GM19372 (cell line): ENCODE measurements around the gene LCT.
"Not testable (repeated sequence)": the region's sequence is repeated elsewhere in the genome, so short reads cannot be mapped to it uniquely, and the experiment has no call there.

ENCODE experiments used
- ATAC-seq: cut with Tn5 transposase; IDR thresholded peaks from one replicate; pipeline ENCODE4 v1.9.1; 2021; ENCODE audit warnings: mild to moderate bottlenecking, low read depth, moderate library complexity; ENCODE audit not compliant: unreplicated experiment

LCT gene

DNA sequence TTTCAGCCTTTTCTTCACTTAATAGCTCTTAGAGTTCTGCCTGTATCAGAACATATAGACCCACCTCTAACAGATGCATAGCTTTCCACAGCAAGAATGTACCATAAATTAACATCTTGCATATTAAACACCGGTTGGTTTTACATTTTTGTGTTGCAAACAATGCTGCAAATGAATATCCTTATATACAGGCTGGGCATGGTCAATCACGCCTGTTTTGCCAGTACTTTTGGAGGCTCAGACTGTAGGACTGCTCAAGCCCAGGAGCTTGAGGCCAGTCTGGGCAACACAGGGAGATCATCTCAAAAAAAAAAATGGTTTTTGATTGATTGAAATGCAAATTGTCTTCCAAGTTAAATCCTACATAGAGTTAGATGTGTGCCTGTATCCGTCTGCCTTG, 1.5 kb upstream of the LCT start:
- ATAC-seq: no peak

- no peak for ATAC-seq
These were observed 4.1 kb downstream of the LCT start for GRCh38 chr2:135832891-135833290.

GRCh38 chr2:135831180-135831812, 5.7 kb downstream of the LCT start:
- ATAC-seq: no peak

- ATAC-seq: no peak
These were observed 7.4 kb downstream of the LCT start for GRCh38 chr2:135829378-135830135.

GRCh38 chr2:135826544-135826943, 10.4 kb downstream of the LCT start:
- no peak for ATAC-seq

- no peak for ATAC-seq
These were observed 11.3 kb downstream of the LCT start for GRCh38 chr2:135825550-135826176.

DNA sequence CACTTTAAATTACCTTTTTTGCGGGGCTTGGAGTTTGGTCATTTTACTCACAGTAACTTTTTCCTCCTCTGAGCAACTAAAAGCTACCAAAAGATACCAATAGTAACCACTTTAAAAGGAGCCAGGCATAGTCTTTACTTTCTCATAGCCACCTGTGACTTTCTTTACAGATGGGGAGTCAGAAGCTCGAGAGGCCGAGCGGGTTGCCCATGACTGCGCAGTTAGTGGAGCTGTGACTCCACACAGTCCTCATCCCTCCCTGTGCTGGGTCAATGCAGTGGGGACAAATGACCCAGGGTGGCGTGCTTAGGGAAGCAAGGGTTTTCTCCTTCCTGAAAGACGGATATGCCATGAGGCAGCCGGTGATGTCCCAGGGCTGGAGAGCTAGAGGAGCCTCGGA, 11.9 kb downstream of the LCT start:
- ATAC-seq: no peak

GRCh38 chr2:135822855-135823254, 14.1 kb downstream of the LCT start:
- ATAC-seq: no peak

DNA sequence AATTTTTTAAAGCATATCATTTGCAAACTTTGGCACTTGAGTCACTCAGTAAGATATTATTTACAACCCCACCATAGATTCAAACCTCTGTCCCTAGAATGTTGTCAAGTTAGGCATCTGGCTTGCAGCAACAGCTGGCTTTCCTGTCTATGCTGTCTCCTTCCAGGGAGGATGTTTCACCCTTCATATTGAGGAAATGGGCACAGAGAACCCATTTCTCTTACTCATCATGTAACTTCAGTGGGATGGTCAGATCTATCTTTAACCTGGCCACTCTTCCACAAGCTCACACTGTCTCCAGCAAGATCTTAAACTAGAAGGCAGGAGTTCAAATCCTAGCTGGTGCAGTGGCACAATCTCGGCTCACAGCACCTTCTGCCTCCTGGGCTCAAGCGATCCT, 15.8 kb downstream of the LCT start:
- no peak for ATAC-seq

DNA sequence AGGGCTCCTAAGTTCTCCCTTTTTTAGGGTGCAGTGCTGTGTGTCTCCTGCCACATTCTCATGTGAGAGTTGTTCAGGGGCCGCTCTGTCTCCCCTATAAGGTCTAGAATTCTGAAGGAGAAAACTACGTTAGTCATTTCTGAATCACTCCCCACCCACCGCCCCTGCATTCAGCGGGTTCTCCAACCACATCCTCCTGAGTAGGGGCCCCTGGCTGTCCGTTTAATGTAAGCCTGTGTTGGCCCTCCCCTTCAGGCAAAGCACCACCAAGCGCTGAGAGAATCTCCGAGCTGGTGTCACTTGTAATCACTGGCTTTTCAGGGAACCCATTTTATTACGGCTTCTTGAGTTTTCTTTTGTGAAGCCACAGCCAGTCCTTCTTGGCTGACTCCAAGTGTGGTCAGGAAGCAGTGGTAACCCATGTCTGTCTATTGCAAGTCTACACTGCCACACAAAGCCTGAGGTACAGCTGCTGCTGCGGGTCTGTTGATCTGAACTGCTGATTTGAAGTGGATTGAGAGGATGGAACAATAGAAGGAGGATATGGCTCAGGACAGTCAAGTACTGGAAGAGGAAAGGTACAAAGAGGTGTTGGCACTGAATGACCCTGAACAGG, 16.9 kb downstream of the LCT start:
- ATAC-seq: peak; percentile 91

DNA sequence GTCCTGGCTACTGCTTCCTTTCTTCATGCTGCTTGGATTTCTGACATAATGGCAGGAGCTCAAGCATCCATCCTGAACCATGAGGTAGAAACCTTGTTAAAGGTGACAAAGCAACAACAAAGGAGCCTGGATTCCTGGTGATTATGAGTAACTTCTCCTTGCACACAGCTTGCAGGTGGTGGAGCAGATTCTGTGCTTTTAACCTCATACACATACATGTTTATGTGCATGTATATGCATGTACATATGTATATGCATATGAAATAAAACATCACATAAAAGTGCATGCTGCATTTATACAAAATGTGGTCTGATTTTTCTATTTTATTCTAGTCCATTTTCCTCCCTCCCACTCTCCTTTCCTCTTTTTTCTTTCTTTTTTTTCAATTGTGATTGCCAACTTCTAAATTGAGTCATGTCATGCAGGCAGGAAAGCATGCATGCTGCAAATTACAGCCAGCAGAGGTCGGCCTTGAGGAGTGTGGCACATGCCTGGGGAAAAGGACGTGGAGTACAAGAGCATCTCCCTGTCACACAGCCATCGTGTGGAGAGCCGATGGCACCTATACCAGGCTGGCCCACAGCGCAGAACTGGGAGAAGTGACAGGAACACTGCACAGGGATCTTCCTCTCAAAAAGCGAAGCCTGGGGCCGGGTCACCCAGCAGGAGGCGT, 17.9 kb downstream of the LCT start:
- ATAC-seq: no peak

DNA sequence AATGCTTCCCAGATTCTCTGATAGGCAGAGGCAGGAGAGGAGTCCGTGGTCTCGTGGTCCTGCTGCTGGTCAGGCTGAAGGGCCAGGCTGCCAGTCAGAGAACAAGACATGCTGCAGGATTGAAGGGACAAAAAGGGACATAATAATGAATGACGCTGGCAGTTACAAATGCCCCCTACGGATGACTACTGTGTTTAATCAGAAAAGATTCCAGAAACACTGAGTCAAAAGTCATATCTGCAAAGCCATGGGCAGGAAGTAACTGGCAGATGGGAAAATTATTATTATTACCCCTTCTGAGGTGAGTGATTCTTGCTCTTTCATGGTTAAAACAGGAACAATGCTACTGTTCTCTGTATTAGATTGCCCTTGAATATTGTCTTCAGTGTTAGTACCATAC, 19.0 kb downstream of the LCT start:
- no peak for ATAC-seq

GRCh38 chr2:135817466-135817865, 19.5 kb downstream of the LCT start:
- no peak for ATAC-seq

DNA sequence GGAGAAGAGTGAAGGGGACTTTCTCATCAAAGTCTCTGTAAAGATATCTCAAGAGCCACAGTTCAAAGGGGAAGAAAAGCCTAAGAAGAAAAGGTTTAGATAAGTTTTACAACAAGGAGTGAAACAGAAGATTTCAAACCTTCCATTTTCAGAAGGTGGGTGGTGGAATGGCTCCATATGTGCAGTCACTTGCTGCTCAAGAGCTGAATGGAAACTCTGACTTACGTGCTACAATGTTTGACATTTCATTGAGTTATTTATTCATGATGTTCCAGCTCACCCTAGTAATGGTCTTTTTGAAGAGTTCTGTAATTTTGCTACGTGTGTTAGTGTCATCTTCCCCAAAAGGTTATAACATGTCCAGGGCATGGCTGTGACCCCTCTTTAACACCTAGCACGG, 21.7 kb downstream of the LCT start:
- ATAC-seq: no peak

DNA sequence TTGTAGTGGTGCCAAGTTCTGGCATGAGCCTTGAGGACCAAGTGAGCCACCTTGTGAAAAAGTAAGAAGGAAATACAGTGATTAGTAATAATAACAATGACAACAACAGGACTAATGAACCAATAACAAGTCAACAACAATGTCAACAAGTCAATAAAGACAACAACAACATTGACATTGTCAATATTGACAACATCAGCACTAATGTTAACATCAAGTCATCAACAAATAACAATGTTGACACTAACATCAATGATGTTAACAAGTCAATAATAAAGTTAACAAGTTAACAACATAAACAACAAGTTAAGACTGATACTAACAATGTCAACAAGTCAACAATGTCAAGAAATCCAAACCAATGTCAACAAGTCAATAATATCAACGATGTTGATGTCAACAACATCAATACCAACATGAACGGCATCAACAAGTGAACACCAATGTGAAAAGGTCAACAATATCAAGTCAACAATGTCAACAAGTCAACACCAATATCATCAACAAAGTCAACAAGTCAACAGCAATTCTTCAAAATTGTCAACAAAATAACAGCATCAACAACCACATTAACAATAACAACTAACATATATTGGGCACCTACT, 24.0 kb downstream of the LCT start:
- no peak for ATAC-seq

DNA sequence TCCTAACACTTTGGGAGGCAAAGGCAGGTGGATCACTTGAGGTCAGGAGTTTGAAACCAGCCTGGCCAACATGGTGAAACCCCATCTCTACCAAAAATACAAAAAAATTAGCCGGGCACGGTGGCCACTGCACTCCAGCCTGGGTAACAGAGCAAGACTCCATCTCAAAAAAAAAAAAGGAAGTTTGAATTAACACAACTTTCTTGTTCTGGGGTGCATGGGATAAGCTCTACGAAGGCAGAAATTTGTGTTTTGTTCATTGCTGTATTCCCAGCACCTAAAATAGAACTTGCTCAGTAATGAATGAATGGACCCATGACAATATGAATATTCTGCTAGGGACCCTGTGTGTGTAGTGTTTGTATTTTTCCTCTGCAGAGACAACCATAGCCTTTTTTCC, 29.1 kb downstream of the LCT start:
- ATAC-seq: not testable (repeated sequence)

DNA sequence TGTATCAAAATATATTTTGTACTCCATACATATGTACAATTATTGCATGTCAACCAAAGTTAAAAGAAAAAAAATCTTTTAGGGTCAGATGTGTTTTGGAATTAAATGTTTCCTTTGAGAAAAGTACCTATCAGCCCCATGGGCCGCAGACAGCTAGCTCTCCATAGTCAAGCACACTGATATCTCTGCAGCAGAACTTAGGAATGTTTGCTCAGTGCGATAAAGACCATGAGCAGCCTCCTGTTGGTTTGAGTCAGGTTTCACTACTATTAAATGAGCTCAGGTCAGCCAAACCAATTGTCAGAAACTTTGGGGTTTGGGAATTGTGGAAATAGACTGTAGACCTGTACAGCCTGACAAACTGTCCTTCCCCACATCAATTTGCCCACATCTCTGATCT, 33.7 kb downstream of the LCT start:
- ATAC-seq: no peak

DNA sequence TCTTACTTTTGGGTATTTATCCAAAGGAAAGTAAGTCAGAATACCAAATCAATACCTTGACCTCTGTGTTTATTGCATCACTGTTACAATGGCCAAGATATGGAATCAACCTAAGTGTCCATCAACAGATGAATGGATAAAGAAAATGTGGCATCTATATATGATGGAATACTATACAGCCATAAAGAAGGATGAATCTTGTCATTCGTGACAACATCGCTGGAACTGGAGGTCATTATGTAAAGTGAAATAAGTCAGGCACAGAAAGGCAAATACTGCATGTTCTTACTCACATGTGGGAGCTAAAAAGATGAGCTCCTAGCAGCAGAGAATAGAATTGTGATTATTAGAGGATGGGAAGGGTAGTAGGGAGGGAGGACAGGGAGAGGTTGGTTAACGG, 34.6 kb downstream of the LCT start:
- ATAC-seq: no peak

DNA sequence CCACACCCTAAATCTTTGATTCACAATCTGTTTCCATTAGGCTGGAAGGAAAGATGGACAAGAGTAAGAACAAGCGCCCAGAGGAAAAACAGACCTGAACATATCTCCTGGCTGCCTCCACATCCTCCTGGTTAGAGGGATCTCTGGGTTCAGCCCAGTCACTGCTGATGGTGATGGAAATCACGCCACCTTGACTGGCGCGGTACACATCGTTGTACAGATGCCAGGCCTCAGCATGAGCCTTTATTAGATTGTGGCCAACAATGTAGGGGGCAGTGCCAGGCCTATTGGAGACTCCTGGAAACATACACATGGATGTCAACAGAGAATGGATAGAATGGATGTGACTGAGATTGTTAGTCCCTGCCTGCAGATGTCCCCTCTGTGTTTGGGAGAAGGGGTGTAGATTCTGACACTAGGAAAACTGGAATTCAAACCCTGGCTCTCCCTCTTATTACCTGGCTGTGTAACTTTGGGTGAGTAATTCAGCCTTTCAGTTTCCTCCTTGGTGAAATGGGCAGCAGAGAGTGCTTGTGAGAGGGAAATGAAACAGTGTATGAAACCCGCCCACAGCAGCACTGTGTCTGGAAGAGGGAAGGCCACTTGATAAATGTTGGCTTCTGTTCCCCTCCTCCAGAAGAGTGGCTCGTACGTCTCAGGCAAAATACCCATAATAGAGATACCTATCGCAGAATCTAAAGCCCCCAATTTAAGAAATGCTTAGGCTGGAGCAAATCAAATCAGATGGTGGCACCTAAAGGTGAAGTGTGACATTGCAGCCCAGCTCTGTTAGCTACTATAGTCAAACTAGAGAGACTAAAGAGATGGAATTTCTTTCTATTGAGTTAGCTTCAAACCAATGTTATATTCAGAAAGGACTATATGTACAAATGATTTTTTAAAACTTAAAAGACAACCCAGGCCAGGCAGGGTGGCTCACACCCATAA, 36.2 kb downstream of the LCT start:
- ATAC-seq: no peak
